OCI-LY1 (cell line): ENCODE results near the gene KDM4B.

Experiments
- CTCF ChIP-seq: fragments of 200-600 bp; sonication (generic), shearing (Covaris generic); IDR thresholded peaks from 2 replicates; pipeline ENCODE4 v1.5.1; 2017; ENCODE audit warnings: mild to moderate bottlenecking, antibody characterized with exemption, low read length, moderate library complexity, mixed read lengths
- EZH2 ChIP-seq: fragments of 200-600 bp; sonication (generic), shearing (Covaris generic); IDR thresholded peaks from 2 replicates; pipeline ENCODE4 v1.8.0; 2017; ENCODE audit warnings: borderline replicate concordance, mixed run types, mild to moderate bottlenecking, antibody characterized with exemption, low read length, moderate library complexity, mixed read lengths

GRCh38 chr19:5130371-5131030 lies 161.6 kb downstream of the KDM4B start:
- TF ChIP-seq CTCF (no peak), EZH2 (no peak)
